HG03280 (cell line): ENCODE measurements around the gene OSBPL10.

Source experiments
- ATAC-seq: cut with Tn5 transposase; IDR thresholded peaks from one replicate; pipeline ENCODE4 v1.9.1; 2021; ENCODE audit warnings: mild to moderate bottlenecking, moderate library complexity; ENCODE audit not compliant: unreplicated experiment

Gene OSBPL10

GRCh38 chr3:31823184-31823583 is 157.9 kb downstream of the OSBPL10 start:
- no peak for ATAC-seq

DNA sequence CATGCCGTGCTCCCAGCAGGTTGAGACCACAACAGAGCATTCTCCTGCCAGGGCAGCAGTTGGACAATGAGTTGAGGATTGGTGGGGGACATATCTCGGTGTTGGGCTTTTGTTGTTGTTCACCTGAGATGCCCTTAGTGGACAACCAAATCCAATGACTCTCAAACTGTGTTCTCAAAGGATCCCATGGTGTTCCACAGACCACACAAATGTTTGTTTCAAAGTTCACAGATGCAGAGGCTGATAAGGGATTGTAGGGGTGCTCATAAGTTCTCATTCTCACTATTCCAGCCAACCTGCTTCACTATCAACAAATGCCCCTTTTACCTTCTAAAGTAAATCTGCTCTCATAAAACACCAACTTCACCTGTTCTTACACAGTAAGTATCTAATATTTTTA is 159.9 kb downstream of the OSBPL10 start:
- ATAC-seq: no peak

DNA sequence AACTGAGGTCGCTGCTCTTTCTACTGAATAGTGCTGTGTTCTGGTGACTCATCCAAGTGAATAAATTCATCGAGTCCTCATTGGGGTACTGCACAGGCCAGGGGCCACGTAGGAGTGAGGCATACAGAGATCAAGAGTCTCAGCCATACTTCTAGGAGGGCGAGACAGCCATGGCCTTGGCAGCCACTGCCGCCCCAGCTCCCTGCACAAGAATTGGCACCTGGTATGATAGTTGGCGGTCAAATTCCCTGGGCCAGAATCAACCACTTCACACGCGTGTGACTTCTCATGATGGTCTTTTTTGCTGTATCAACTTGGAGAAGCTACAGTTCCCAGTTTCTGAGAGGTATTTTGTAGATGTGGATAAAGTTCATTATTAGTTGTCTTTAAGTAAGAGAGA is 161.6 kb downstream of the OSBPL10 start:
- ATAC-seq: no peak

DNA sequence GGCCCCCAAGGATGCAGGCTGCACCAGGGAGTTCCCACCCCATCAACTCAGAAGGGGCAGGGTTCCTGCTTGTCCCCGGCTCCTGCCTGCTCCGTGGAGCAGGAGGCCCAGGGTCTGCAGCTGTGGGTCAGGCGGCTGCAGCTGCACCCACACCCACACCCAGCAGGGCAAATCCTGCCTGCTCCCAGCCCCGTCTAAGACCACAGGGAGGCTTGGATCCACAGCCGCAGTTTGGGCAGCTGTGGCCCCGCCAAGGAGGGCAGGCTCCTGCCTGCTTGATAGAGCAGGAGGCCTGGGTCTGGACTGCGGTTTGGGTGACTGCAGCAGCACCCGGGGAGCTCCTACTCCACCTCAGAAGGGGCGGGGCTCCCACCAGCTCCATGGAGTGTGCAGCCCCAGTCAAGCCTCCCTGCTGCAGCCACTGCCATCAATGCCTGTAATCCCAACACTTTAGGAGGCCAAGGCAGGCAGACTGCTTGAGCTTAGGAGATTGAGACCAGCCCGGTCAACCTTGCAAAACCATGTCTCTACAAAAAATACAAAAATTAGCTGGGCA is 163.6 kb downstream of the OSBPL10 start:
- ATAC-seq: no peak

DNA sequence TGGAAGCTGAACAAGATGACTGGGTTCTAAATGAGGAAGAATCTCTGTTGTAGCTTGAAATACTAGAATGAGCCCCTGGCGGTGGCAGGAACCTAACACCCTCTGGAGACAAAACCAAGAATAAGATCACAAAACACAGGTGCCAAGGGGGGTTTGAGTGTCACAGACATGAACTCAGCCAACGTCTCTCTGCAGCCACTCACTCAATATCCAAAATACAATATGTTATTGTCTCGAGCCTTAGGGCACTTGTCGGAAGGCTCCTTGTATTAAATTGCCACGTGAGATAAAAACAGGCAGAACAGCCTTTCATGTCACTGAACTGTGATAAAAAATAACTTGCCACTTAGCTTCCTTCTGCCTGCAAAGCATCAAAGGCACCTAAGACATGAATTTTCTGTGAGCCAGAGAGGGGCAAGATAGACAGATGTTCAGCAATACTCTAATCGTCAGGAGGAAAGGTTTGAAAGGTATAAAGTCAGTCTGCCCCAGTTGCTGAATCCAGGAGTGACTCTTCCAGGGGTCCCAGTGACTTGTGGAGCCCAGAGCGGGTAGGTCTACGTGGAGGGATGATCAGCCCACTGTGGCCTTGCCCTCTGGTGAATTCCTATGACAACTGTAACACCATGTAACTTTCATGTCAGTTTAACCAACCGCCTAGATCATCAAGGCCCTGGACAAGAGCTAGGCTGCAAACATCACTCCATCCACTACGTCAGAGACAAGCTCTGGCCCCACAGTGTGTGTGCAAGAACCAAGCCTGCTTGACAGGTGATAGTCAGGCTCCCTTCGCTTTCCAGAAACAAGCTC is 165.2 kb downstream of the OSBPL10 start:
- no peak for ATAC-seq

- no peak for ATAC-seq
Measured at GRCh38 chr3:31815006-31815405, 166.1 kb downstream of the OSBPL10 start.

DNA sequence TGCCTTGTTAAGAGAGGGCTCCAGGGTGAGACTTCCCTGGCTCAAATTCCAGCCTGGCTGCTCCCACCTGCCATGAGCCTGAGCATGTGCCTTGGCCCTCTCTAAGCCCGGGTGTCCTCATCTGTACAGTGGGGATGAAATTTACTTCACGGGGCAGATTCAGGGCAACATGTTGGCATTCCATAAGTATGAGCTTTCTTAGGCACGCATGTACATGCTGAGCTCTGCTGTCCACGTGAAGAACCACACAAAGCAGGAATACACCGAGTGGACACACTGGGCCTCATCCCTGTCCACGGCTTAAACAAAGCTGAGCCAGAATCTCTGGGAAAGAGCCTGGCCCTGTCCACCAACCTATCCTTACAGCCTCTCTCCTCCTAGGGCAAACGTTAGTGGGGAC is 167.4 kb downstream of the OSBPL10 start:
- ATAC-seq: no peak

DNA sequence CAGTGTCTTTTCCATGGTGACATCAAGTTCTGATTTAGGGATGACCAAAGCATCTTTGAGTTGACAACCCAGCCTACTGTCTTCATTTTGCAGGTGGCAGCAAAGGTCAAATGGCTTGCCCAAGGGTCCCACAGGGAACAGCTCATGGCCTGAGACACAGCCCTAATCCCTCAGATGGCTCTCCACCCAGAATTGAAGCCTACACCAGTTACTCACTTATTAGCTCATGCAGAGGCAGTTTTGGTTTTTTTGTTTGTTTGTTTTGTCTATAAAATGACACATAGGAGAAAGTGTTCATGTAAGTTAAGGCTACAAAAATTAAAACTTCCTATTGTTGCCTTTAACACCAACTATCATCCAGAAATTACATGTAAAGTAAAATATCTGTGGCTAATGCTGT is 167.9 kb downstream of the OSBPL10 start:
- no peak for ATAC-seq

- ATAC-seq: no peak
Measured at GRCh38 chr3:31810991-31811433, 170.1 kb downstream of the OSBPL10 start.

- no peak for ATAC-seq
Measured at GRCh38 chr3:31808143-31808720, 172.8 kb downstream of the OSBPL10 start.

DNA sequence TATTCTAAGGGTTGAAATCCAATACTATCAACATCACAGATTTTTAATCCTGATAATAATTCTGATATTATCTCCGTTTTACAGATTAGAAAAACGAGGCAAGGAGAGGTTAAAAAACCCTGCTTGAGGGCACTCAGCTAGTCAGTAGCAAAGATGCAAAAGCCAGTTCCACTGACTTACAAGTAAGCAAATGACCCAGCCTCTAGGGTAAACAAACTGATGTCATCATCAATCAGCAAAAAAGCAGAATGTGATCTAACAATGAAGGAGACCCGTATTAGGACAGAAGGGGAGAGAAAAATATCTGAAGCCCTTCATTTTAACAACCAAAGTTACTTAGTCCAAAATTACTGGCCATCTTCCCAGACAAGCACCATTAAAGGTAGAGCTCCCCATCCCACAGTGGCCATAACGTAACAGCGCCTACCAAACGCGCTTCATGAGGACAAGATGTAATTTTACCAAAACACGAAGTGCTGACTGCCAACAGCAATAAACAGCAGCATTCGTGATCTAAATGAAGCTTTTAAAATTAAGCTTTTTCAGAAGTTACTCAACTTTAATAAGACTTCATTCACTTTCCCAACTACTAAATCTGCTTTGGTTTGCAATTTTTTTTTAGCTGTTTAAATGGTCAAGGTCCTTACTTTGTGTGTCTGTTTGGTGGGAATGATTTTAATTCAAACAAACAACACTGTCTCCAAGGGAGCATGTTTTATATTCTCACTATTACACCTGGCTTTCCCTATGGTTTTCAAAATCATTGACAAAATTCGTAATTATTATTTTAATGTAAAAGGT is 176.6 kb downstream of the OSBPL10 start:
- no peak for ATAC-seq

- ATAC-seq: no peak
Measured at GRCh38 chr3:31802981-31803740, 177.9 kb downstream of the OSBPL10 start.

DNA sequence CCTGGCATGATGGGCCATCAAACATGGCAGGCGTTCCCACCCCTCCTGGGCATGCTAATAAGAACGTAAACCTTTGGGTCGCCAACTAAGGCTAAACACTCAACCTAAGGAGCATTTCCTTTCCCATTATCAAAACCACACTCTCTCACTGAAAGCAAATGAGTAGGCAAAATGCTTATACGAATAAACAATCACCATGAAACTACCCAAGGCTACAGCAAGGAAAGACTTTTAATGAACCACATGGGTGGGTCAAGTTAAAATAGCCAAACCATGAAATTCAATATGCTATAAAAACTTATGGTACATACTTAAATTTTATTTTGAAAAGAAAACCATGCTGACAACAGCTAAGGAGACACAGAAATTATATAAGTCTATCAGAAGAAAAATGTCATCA is 180.6 kb downstream of the OSBPL10 start:
- ATAC-seq: no peak

DNA sequence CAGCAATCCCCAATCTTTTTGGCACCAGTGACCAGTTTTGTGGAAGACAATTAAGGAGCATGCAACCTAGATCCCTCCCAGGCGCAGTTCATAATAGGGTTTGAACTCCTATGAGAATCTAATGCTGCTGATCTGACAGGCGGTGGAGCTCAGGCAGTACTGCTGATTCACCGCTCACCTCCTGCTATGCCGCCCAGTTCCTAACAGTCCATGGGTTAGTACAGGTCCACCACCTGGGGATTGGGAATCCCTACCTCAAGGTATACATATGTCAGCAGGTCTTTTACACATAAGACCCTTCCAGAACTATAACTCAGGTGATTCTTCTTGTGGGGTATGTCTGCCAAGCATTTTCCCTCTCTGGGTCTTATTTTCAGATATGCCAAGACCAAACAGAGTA is 182.2 kb downstream of the OSBPL10 start:
- ATAC-seq: no peak

GRCh38 chr3:31793821-31794220 is 187.2 kb downstream of the OSBPL10 start:
- ATAC-seq: no peak

DNA sequence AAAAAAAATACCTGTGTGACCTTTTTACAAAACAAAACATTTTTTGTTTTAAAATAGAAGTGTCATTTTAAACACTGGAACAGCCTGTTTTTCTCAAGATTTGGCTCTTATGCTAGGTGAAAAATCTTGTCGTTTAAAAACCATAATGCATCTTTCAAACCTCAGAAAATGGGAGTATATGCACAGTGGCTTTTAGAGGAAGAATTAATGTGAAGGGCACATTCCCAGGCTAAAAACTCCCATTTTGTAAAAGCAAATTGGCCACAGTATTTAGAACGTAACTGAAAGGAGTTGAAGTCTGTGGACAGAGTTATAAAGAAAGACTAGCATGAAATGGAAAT is 190.0 kb downstream of the OSBPL10 start:
- no peak for ATAC-seq

DNA sequence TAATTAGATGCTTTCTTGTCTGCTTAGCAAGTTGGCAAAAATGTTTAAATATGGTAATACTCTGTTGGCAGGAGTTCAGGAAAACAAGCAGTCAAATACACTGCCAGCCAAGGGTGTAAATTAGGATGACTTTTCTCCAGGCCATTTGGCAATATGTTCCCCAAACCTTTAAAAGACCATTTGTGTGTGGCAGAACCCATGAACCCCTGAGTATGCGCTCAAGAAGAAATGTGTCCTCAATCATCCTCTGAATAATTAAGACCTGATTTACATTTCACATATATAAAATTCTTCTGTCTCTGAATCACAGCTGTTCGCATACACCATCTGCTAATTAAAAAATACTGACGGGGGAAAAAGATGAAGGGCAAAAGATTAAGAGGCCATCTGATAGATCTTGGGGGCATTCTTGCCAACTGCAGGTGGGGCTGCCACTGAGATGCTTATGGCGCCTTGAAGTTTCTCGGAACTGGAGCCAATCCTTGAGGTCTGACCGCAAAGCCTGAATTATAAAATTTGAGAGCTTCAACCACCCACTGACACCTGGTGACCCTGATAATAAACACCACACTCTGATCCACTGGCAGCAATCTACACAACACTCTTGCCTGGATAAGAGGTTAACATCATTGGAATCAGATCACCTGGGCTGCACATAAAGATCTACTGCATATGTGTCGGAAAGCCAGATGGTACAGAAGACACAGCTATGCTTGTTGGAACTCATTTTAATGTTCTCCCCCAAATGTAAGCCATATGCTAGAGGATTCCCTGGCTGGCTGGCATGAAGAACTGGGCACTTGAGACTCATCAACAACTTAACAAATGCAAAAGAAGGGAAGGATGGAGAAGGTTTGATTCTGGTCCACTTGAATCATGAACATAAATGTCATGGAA is 190.6 kb downstream of the OSBPL10 start:
- ATAC-seq: no peak

DNA sequence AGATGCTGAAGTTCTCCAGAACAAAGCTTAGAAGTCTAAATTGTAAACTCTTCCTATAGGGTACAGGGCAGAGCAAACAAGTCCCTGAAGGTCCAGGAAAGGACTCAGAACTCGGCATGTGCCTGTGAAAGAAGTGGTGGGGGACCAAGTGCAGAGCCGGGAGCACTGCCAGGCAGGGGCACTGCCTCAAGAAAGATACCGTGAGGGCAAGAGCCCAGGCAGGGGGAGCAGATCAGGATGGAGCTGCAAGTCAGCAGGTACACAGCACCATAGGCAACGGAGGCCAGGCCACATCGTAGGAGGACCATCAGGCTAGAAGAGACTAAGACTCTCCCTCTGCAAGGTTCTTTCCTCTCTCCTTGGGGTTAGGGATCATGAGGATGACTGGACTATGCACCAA is 191.6 kb downstream of the OSBPL10 start:
- no peak for ATAC-seq

DNA sequence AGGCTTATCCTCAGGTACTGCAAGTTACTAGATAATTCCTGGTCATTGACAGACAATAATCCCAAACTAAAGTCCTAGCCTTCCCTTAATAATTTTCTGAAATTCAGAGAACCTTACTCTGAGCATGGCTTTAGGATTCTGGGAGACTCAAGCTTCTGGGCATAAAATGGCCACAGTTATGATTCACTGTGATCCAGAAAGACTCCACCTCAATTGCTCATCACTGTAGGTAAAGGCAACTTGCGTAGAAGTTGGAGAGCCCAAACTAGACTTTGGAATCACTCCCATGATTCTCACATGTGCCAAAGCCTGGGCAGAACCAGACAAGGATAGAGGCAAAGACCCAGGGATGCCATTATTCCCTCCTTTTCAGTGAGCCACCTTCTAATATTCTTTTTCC is 195.3 kb downstream of the OSBPL10 start:
- no peak for ATAC-seq

- ATAC-seq: no peak
Measured at GRCh38 chr3:31785286-31785685, 195.8 kb downstream of the OSBPL10 start.
